H54 (cell line): ENCODE results near the gene PALD1.

Experiments
- DNase-seq: peaks from one replicate; pipeline ENCODE4 v3.0.0; 2011; ENCODE audit warnings: low spot score, mixed read lengths; ENCODE audit not compliant: insufficient read length
- FAIRE-seq: peaks from 3 replicates; lab custom pipeline; 2011; peaks lifted over from hg19 to GRCh38; lab: Jason Lieb, UNC
- POLR2A ChIP-seq: IDR thresholded peaks from 2 replicates; pipeline ENCODE4 v1.6.1; 2011; ENCODE audit warnings: low read depth, mild to moderate bottlenecking, low read length

PALD1 gene

GRCh38 chr10:70462349-70462984 lies 16.1 kb upstream of the PALD1 start:
- TF ChIP-seq POLR2A: no peak
- FAIRE-seq (peak; percentile 62), DNase-seq (peak; percentile 89)

GRCh38 chr10:70465278-70465677 lies 13.3 kb upstream of the PALD1 start:
- TF ChIP-seq POLR2A: no peak
- FAIRE-seq (no peak), DNase-seq (no peak)

- no peak for DNase-seq
- TF ChIP-seq POLR2A: no peak
- no peak for FAIRE-seq
Observed at GRCh38 chr10:70465832-70466231, 12.7 kb upstream of the PALD1 start.

- TF ChIP-seq POLR2A: no peak
- DNase-seq: no peak
- no peak for FAIRE-seq
Observed at GRCh38 chr10:70466951-70467350, 11.6 kb upstream of the PALD1 start.

GRCh38 chr10:70472799-70473454 lies 5.6 kb upstream of the PALD1 start:
- no peak for DNase-seq
- no peak for FAIRE-seq
- TF ChIP-seq POLR2A: no peak

GRCh38 chr10:70474780-70475179 lies 3.8 kb upstream of the PALD1 start:
- FAIRE-seq (no peak), DNase-seq (no peak)
- TF ChIP-seq POLR2A: no peak

GRCh38 chr10:70475661-70476060 lies 2.9 kb upstream of the PALD1 start:
- peak; percentile 76 for FAIRE-seq
- no peak for TF ChIP-seq POLR2A
- DNase-seq: peak; percentile 78

- no peak for TF ChIP-seq POLR2A
- no peak for DNase-seq
- FAIRE-seq: no peak
Observed at GRCh38 chr10:70476249-70477035, 2.1 kb upstream of the PALD1 start.

- FAIRE-seq (no peak), DNase-seq (no peak)
- TF ChIP-seq POLR2A: no peak
Observed at GRCh38 chr10:70477661-70478162, 855 bp upstream of the PALD1 start.

GRCh38 chr10:70479165-70479581 lies 606 bp downstream of the PALD1 start:
- TF ChIP-seq POLR2A: no peak
- no peak for FAIRE-seq
- no peak for DNase-seq

- no peak for TF ChIP-seq POLR2A
- DNase-seq: no peak
- FAIRE-seq: no peak
Observed at GRCh38 chr10:70479626-70480238, 1.2 kb downstream of the PALD1 start.

- FAIRE-seq: no peak
- no peak for DNase-seq
- no peak for TF ChIP-seq POLR2A
Observed at GRCh38 chr10:70480239-70480861, 1.8 kb downstream of the PALD1 start.

GRCh38 chr10:70481105-70481504 lies 2.5 kb downstream of the PALD1 start:
- FAIRE-seq (no peak), DNase-seq (no peak)
- TF ChIP-seq POLR2A: no peak
